ENCODE results near the gene DDX47.

DNA sequence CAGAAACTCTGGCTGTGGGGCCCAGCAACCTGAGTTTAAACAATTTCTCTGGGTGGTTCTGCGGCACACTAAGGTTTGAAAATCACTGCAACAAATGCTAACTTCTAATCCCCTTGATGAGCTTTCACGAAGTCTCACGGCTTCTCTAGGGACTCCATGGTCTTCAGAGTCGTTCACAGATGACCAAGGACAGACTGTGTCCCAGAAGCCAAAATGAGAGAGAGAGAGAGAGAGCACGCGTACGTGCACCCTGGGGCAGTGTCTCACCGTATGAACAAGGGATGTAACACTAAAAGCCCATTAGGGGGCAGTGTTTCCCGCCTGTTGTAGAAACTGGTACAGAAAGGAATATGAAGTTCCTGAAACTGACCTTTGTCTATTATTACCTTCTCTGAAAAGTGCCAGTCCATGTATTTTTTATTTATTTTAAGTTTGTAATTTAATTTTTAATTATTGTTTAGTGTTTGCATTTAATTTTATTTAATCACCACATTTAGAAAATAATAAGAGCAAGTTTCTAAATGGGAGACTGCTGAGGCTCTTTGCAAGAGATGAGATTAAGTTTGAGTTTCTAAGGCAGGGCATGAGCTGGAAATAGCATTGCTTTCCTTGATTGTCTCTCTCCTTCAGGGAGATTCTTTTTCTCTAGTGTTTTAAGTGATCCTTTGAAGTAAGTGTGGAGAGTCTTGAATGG is 24.3 kb upstream of the DDX47 start:
- no peak for TF ChIP-seq POLR2A (IDR thresholded peaks at IDR 0.05)
- TF ChIP-seq, protein P1, sequence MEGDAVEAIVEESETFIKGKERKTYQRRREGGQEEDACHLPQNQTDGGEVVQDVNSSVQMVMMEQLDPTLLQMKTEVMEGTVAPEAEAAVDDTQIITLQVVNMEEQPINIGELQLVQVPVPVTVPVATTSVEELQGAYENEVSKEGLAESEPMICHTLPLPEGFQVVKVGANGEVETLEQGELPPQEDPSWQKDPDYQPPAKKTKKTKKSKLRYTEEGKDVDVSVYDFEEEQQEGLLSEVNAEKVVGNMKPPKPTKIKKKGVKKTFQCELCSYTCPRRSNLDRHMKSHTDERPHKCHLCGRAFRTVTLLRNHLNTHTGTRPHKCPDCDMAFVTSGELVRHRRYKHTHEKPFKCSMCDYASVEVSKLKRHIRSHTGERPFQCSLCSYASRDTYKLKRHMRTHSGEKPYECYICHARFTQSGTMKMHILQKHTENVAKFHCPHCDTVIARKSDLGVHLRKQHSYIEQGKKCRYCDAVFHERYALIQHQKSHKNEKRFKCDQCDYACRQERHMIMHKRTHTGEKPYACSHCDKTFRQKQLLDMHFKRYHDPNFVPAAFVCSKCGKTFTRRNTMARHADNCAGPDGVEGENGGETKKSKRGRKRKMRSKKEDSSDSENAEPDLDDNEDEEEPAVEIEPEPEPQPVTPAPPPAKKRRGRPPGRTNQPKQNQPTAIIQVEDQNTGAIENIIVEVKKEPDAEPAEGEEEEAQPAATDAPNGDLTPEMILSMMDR (IDR thresholded peaks at IDR 0.05 in 8 of 11, conservative IDR thresholded peaks at IDR 0.05 in 3 of 11), result peak; percentile 67 to 93 (median 83)
